HL-60/S4 treated with retinoic acid at 250 ng/mL for 4 days and 3 days (cell line): ENCODE results near the gene NRGN.

Source experiments
- in situ Hi-C: fragments of 300-500 bp; cut with MboI; formaldehyde crosslinking; loops from 2 replicates; pipeline ENCODE4 v1.7.0; 2022; ENCODE audit warnings: low sequenced_read_pairs

Gene NRGN

DNA sequence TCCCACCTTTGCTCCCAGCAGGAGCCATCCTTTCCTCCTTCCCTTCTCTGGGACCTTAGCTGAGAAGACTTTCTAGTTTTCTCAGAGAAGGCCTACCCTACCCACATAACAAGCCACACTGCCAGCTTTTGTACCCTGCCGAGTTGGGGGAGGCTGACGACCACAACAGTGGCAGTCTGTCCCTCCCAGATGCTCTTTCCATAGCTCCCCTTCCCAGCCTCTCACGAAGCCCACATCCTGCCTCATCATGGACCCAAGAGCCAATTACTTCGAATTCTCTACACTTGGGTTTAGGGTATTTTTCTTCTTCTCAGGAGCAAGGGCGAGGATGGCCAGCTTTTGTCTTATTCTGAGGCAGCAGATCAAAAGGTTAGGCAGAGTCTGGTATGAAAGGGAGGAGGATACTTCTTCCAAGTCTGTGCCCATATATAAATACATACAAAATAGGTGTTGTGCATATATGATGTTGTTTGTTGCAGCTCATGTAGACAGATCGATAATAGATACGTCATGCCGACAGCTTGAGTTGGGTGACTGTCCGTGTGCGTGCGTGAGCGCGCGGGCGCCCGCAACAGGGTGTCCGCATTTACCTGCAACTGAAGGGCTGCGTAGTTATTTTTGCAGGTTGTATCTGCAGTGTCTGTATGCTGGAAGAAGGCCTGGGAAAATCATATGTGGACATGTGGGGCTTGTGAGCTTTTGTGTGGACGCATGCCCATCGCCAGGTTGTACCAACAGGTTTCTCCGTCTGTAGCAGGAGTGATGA lies 846 bp upstream of the NRGN start:
- in situ Hi-C loops = no loop called here

GRCh38 chr11:124740277-124740882 lies 638 bp downstream of the NRGN start:
- in situ Hi-C loops = no loop called here

GRCh38 chr11:124742555-124742954 lies 2.8 kb downstream of the NRGN start:
- in situ Hi-C loops = no loop called here

- in situ Hi-C loops = no loop called here
Observed at GRCh38 chr11:124743050-124743449, 3.3 kb downstream of the NRGN start.

DNA sequence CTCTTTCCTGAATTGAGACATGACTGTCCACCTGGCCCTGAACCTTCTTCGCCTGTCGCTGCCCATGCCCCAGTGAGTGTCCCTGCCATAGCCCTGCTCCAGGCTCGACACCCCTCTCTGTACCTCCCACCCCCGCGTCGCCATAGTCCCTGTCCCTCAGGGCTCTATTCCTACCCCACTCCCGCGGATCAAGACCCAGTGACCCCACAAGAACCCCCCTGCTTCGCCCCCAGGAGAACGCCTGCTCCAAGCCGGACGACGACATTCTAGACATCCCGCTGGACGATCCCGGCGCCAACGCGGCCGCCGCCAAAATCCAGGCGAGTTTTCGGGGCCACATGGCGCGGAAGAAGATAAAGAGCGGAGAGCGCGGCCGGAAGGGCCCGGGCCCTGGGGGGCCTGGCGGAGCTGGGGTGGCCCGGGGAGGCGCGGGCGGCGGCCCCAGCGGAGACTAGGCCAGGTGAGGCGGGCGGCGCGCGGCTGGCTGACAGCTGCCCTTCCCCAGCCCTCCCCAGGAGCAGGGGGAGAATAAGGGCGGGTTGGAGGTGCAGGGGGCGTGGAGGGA lies 5.6 kb downstream of the NRGN start:
- in situ Hi-C loops = no loop called here

DNA sequence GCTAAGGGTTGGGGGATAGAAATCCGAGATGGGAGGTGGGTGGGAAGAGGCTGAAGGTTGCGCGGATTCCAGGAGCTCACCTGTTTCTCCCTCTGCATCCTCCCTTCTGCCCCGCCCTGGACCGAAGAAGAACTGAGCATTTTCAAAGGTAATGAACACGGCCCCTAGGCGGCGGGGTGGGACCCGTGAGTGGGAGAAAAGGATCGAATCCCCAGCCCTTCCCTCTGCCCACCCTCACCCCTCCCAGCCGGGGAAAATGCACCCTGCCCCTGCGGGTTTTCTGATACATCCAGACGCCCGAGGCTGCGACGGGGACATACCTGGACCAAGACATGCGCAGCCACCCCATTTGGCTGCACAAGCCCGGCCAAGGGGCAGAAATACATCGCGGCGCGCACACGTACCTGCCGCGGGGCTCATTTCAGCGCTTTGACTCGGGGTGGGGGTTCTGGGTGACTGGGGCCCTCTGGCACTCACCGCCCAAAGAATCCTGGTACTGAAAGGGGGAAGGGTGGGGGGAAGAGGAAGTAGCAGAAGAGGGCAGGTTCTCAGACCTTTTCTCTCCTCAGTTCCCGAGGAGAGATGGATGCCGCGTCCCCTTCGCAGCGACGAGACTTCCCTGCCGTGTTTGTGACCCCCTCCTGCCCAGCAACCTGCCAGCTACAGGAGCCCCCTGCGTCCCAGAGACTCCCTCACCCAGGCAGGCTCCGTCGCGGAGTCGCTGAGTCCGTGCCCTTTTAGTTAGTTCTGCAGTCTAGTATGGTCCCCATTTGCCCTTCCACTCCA lies 6.3 kb downstream of the NRGN start:
- in situ Hi-C loops = no loop called here

- in situ Hi-C loops = no loop called here
Observed at GRCh38 chr11:124746621-124747243, 7.0 kb downstream of the NRGN start.

DNA sequence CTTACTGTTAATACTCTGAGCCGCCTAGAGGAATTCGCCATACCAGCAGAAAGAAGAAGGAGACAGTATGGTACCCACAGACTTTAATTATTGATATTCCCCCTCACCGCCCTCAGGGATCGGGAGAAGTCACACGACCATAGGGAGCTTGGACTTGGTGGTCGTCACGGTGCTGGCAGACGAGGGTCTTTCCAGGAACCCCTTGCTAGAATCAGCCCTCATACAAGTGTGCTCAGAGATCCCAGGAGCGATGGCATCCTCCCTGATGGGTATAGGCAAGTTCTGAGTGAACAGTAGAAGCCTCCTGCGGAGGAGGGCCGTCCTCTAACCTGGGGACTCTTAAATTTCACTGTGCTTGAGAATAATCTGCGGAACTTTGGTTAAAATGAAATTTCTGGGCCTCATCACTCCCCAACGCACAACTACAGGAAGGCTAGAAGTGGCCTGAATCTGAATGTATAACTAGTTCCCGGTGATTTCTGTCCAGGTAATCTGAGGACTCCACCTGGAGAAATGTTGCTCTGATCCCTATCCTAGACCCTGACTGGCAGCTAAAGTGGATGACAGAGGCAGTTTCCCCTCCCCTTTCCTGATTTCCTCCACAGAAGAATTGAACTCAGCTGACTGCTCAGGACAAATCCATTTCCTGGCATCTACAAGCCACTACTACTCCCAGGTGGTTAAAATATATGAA lies 7.8 kb downstream of the NRGN start:
- in situ Hi-C loops = no loop called here

DNA sequence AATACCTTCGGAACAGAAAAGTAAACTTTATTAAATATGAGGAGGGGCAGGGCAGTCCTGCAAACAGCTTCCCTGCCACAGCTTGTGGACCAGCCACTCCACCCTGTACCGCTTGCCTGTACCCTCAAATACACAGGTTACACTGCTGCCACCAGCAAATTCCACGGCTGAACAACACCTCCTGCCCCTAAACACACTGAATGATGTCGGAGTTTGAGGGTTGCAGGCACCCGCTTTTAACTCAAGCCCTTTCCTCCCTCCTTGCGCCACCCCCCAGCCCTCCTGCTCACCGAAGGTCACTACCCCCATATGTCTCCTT lies 8.3 kb downstream of the NRGN start:
- in situ Hi-C loops = no loop called here

DNA sequence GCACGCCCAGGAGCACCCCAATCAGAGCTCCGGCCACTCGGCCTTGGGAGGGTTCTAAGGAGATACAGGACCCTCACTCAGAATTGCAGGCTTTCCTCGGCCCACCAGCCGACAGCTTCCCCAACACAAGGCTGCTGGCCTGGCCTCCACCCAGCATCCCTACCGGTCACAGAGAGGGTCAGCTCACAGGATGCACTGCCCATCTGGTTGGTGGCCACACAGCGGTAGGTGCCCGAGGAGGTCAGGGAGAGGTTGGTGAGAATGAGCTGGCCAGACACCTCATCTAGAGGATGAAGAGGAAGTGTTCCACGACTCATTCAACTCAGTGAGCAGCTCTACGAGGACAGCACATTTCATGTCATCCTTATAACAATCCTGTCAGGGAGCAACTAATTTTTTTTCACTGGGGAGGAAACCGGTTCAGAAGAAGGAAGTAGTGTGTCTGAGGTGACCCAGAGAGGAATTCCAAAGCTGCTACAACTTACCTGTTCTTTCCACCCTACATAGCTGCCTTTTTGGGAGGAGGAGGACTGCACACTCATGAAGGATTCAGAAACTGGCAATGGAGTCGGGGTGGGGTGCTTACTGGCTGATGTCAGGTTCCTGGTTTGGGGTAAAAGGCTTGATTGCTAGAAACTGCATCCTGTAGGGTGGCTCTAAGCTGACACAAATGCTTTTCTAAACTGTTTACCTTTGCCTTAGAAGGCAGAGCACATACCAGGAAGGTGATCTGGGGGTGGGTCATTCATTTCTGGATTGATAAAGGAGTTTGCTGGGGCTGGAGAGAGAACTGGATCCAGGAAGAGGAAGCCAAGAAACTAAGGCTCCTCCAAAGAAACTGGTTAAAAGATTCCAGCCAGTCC lies 9.0 kb downstream of the NRGN start:
- in situ Hi-C loops = no loop called here

GRCh38 chr11:124749912-124750311 lies 10.2 kb downstream of the NRGN start:
- in situ Hi-C loops = loop anchor here (25.0 kb wide), 2 partner anchors 88 to 338 kb away; partner anchors contain the start of genes OR8B4, SIAE and SPA17

GRCh38 chr11:124751391-124751740 lies 11.6 kb downstream of the NRGN start:
- in situ Hi-C loops = loop anchor here (25.0 kb wide), 2 partner anchors 89 to 339 kb away; partner anchors contain the start of genes OR8B4, SIAE and SPA17

DNA sequence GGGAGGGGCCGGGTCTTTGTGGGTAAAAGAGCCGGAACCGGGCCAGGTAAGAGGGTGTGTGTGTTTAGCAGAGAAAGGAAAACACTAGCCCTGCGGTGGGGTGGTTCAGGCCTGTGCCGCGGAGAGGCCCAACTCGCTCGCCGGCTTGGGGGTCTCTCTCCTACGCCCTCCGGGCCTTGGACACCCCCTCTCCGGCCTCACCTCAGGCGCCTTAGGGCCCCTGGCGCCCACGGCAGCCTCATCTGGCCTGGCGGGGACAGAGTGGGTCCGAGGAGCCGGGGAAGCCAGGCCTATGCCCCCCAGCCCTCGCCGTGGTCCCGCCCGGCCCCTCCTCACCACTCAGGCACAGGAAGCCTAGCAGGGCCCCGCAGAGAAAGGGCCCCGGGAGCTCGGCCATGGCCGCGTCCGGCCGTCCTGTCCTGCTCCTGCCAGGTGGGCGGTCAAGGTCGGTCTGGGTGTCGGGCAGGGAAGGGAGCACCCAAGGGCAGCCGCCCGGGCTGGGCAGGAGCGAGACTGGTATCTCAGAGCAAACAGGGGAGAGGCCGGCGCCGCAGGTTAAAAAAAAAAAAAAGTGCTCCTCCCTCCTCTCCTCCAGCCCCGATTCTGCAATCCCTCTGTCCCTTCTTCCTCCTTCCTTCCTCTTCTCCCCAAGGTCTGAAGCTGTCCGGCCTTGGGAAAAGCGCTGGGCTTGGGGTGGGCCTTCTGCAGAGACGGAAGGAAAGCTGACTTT lies 12.2 kb downstream of the NRGN start, which contains the start of gene VSIG2:
TSS of gene VSIG2 (minus strand) at position 515 of the 730 bp plus-strand sequence. CDS start at position 397, 118 bp downstream.
- in situ Hi-C loops = loop anchor here (25.0 kb wide), 2 partner anchors 90 to 340 kb away; partner anchors contain the start of genes OR8B4, SIAE and SPA17

DNA sequence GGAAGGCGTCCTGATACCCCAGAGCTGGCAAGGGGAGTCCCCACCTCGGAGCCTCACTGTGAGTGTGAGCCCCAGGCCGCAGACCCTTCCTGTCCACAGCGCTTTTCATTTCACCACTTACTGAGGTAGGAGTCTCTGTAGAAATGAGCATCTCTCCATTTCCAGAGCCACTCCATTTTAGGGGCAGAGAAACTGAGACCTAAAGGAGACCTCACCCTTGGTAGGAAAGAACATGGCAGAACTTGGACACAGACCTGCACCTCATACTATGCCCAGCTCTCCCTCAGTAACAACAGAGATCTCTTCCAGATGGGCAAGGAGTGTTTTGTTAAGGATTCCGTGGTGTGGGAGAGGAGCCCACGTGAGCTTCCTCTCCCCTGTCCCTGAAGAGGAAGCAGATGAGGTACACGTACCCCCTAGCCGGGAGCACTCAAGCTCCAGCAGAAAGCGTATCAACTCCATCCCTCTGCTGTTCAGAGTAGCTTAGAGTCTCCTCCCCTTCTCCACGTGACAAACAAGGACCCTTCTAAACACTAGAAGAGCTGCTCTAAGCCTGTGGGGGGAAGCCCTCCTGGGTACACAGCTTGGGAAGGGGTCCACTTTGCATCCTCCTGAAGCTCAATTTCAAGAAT lies 12.8 kb downstream of the NRGN start:
- in situ Hi-C loops = loop anchor here (25.0 kb wide), 2 partner anchors 90 to 340 kb away; partner anchors contain the start of genes OR8B4, SIAE and SPA17

- in situ Hi-C loops = loop anchor here (25.0 kb wide), 2 partner anchors 91 to 341 kb away; partner anchors contain the start of genes OR8B4, SIAE and SPA17
Observed at GRCh38 chr11:124753205-124753604, 13.5 kb downstream of the NRGN start.

DNA sequence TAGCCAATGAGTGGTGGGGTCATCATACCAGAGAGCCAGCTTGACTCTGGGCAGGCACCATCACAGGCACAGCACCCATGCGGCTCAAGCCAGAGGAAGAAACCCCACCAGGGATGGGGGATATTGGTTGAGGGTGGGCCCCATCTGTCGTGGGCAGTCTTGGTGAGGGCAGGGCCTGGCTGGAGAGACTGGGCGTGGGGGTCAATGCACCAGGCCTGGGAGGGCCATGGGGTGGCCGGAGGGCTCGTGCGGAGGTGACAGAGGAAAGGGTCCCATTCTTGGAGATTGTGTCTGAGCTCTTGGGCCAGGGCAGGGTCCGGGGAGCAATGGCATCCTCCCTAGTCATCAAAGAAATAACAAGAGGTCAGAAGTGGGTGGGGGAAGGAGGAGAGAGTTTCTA lies 13.9 kb downstream of the NRGN start:
- in situ Hi-C loops = loop anchor here (25.0 kb wide), 2 partner anchors 91 to 341 kb away; partner anchors contain the start of genes OR8B4, SIAE and SPA17

DNA sequence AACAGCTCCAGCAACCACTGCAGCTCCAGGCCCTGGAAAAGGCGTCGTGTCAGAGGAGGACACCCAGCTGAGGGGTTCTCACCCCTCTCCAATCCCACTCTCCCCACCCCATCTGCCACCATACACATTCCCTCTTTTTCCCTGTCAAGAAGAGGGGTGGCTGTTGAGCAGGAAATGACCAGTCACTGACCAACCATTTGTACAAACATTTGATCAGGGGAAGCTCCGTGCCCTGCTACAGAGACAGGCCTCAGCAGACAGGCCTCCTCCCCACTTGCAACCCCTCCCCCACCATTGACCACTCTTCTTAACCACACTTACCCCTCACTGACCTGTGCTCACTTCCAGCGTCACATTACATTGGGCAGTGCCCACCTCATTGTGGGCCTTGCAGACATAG lies 14.6 kb downstream of the NRGN start:
- in situ Hi-C loops = loop anchor here (25.0 kb wide), 2 partner anchors 92 to 342 kb away; partner anchors contain the start of genes OR8B4, SIAE and SPA17

DNA sequence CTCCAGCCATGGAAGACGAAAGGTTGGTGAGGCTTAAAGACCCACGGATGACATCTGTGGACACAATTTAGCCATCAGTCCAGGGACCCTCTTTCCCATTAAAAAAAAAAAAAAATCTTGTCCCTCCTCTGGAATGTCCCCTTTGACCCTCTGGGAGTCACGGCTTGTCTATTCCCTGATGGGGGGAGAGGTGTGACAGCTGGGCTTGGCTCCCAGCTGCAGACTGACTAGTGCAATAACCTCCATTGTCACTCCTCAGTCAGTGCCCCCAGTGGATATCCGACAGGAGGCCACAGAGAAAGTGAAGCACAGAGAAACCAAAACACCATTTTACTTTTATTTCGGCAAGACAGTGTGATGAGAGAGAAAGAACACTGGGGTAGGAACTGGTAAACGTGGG lies 15.0 kb downstream of the NRGN start:
- in situ Hi-C loops = loop anchor here (25.0 kb wide), 2 partner anchors 92 to 342 kb away; partner anchors contain the start of genes OR8B4, SIAE and SPA17
